SK-N-MC (cell line): ENCODE measurements around the gene EPAS1.

Source experiments
- EZH2 ChIP-seq: fragments of 200-600 bp; sonication (generic); IDR thresholded peaks from one replicate; pipeline ENCODE4 v1.6.1; 2017; ENCODE audit warnings: antibody characterized with exemption
- POLR2AphosphoS5 ChIP-seq: IDR thresholded peaks from 2 replicates; pipeline ENCODE4 v1.6.1; 2012; ENCODE audit warnings: mild to moderate bottlenecking, low read depth, low read length, borderline replicate concordance

DNA sequence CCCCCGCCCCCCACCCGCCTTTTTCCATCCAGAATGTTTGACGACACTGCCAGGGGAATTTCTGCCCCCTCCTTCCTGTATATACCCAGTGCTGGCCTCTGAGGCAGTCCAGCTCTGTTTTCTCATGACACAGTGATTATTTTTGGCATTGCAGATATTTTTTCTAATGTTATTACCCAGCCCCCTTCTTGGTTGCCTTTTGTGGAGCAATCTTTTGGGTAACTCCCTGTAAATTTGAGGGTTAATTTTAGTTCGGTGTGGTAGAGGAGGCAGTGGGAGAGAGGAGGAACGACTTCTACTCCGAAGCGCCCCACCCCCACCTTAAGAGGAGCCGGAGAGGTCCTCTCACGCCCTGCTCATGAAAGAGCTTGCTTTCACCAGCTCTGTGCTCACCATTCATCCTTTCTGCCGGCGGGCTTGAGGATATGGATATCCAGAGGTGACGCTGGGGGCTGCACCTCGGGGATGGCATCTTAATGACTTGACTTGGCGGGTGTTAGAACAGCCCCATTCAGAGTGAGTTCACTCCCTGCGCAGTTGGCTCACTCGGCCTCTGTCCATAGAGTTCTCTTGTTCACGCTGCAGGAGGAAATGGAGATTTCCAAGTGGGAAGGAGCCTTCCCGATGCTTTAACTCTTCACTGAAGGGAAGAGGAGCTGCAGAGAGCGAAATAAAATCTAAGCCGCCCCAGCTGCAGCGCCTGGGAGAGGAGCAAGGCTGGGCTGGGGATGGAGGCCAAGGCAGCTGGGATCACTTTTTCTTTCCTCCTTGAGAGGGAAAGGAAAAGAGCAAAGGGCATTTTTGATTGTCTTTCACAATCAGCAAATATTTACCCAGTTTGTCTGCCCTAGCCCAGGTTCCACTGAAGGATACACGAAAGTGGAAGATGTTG, 38.4 kb downstream of the EPAS1 start:
- TF ChIP-seq POLR2AphosphoS5 (no peak), EZH2 (no peak)
